Retina (tissue), 1 donor: ENCODE measurements around the gene TMEM116.

Experiments
- DNase-seq: peaks from one replicate; pipeline ENCODE4 v3.0.0-alpha.2; 2016

TMEM116 gene

DNA sequence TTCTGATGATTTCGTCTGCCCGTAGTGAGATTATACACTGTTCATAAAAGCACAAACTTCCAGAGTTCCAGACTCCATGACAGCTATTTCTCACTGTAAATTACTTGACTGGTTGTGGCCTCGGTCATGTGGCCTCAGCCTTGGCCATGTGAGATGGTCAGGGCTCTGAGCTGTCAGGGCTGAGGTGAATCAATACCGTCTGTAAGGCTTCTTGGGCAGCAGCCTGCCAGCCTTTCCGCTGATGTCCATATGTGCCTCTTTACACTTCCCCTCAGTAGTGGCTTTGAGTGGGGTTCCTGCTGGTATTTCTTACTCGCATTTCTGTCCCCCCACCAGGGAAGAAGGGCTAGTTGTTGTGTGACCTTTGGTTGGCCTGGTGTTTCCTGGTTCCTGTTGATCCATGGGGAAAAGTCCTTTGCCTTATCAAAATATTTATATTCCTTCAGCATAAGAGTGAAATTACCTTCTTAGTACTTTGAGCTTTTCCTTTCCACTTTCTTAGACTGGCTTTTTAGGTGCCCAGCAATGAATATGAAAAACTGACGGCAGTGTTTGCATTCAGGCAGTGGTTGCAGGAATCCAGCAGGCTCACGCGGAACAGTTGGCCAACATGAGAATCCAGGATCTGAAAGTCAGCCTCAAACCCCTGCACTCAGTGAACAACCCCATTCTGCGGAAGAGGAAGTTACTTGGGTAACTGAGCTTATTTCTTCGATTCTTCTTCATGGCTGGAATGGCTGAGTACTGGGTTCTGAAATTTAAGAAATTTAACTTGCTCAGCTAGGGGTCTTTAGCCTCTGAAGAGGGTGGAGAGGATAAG lies 124.8 kb downstream of the TMEM116 start:
- no peak for DNase-seq

DNA sequence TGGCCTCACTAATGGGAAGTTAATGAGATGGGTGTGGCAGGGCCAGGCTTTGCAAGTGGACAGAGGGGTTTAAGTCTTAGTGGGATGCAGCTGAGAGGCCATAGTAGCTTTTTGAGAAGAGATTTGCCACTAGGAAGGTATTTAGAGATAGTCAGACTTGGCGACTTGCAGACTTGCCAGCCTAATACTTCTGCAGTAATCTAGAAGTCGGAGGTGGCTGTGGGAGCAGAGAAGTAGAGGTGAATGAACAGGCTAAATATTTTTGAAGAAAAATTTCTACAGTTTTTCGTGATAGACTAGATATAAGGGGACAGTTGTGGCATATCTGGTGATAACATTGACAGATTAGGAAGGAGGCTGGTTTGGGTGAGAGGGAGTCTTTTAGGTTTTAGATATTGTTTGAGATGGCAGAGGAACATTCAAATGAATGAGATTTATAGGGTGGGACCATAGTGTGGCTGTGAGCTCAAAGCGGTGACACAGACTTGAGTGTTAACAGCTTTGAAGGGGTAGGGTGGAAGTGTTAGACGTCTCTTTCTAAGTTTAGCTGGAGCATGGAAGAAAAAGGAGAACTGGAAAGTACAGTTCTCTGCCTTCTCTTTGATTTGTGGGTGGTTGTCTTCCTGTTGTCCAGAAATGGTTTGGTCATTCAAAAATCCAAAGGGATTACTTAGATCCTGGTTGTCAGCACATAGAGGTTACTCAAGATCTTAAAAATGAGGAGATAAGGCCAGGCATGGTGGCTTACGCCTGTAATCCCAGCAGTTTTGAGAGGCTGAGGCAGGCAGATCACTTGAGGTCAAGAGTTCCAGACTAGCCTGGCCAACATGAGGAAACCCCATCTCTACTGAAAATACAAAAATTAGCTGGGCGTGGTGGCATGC lies 126.1 kb downstream of the TMEM116 start:
- DNase-seq = no peak

DNA sequence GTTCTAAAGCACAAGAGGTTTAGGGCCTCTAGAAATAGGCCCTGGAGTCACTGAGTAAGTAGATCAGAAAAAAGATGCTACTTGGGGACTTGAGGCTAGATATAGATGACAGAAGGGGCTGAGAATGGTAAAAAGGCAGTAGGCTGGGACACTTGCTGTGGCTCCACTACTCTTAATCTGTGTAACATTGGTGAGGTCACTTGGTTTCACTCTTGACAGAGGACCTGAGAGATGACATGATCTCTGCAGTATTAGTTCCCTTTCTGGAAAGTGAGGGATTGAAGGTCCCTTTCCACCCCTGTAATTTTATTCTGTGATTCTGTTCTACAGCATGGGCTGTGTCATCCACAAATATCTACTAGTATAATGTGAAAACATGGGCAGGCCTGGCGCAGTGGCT lies 131.2 kb downstream of the TMEM116 start:
- DNase-seq = no peak
